ENCODE results near the gene KCNH1.
"Not testable (repeated sequence)": the region's sequence is repeated elsewhere in the genome, so short reads cannot be mapped to it uniquely, and the experiment has no call there.

The KCNH1 gene

GRCh38 chr1:210978316-210978973 is 155.5 kb downstream of the KCNH1 start:
- Histone ChIP-seq H3K27me3 (ENCODE audit: control insufficient read depth, insufficient read depth, low read length) (no peaks in the 10 kb centered on the region), H3K4me3 (ENCODE audit: low read length) (no peak overlapping the region), H3K27ac (ENCODE audit: low read depth, low read length) (no peak overlapping the region), H3K4me1 (ENCODE audit: control insufficient read depth, insufficient read depth, low read length) (no peaks in the 10 kb centered on the region), H3K9ac (ENCODE audit: low read length) (no peak overlapping the region), H3K36me3 (ENCODE audit: control insufficient read depth, insufficient read depth, low read length) (no peaks in the 10 kb centered on the region)

DNA sequence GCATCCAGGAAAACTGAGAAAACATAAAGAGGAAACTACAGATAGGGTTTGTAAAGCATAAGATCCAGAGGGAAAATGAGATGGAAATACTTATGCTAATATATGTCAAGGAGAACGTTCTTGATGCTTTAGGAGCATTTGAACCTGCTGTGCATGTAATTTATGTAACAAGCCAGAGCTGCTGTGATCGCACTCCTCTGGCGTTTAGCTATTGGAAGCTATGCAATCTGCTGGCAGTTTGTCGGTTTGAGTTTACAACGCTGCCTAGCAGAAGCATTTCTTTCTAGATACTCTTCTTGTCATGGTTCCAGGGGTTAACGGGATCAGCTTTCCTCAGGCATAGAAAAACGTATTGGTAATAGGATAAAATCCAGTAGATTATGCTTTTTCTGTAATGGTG is 182.7 kb downstream of the KCNH1 start:
- Histone ChIP-seq H3K27ac (ENCODE audit: low read depth, low read length) (no peak overlapping the region), H3K36me3 (ENCODE audit: control insufficient read depth, insufficient read depth, low read length) (no peaks in the 10 kb centered on the region), H3K4me1 (ENCODE audit: control insufficient read depth, insufficient read depth, low read length) (no peaks in the 10 kb centered on the region), H3K9ac (ENCODE audit: low read length) (no peak overlapping the region), H3K27me3 (ENCODE audit: control insufficient read depth, insufficient read depth, low read length) (no peaks in the 10 kb centered on the region), H3K4me3 (ENCODE audit: low read length) (no peak overlapping the region)

- H3K36me3 ChIP-seq (ENCODE audit: control insufficient read depth, insufficient read depth, low read length); H3K9ac ChIP-seq (ENCODE audit: low read length); H3K27me3 ChIP-seq (ENCODE audit: control insufficient read depth, insufficient read depth, low read length); H3K4me3 ChIP-seq (ENCODE audit: low read length); H3K27ac ChIP-seq (ENCODE audit: low read depth, low read length); H3K4me1 ChIP-seq (ENCODE audit: control insufficient read depth, insufficient read depth, low read length): not testable (repeated sequence)
Observed at GRCh38 chr1:210949940-210950546, 183.9 kb downstream of the KCNH1 start.

- H3K27me3 ChIP-seq (ENCODE audit: control insufficient read depth, insufficient read depth, low read length), result no peaks in the 10 kb centered on the region
- no peak overlapping the region for H3K9ac ChIP-seq (ENCODE audit: low read length)
- H3K4me1 ChIP-seq (ENCODE audit: control insufficient read depth, insufficient read depth, low read length), result no peaks in the 10 kb centered on the region
- no peaks in the 10 kb centered on the region for H3K36me3 ChIP-seq (ENCODE audit: control insufficient read depth, insufficient read depth, low read length)
- H3K4me3 ChIP-seq (ENCODE audit: low read length), result no peak overlapping the region
- H3K27ac ChIP-seq (ENCODE audit: low read depth, low read length), result no peak overlapping the region
Observed at GRCh38 chr1:210949489-210949888, 184.5 kb downstream of the KCNH1 start.

GRCh38 chr1:210949039-210949438 is 184.9 kb downstream of the KCNH1 start:
- Histone ChIP-seq H3K4me3 (ENCODE audit: low read length) (no peak overlapping the region), H3K4me1 (ENCODE audit: control insufficient read depth, insufficient read depth, low read length) (no peaks in the 10 kb centered on the region), H3K36me3 (ENCODE audit: control insufficient read depth, insufficient read depth, low read length) (no peaks in the 10 kb centered on the region), H3K9ac (ENCODE audit: low read length) (no peak overlapping the region), H3K27me3 (ENCODE audit: control insufficient read depth, insufficient read depth, low read length) (no peaks in the 10 kb centered on the region), H3K27ac (ENCODE audit: low read depth, low read length) (no peak overlapping the region)

DNA sequence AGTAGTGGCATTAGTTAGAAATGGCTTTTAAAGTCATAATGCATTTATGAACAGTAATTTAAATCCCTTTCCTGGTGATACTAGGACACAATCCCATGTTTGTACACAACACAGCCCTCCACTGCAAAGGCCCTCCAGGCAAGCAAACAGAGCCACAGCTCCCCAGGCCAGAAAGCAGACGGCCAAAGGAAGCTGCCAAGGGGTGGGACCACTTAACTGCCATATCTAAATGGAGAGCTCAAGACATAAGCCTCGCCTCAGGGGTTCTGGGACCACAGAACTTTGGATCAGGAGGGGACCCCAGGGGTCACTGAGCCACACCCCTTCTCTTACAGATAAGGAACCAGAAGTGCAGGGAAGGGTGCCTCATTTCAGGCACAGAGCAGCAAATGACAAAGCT is 189.7 kb downstream of the KCNH1 start:
- H3K36me3 ChIP-seq (ENCODE audit: control insufficient read depth, insufficient read depth, low read length), result no peaks in the 10 kb centered on the region
- no peaks in the 10 kb centered on the region for H3K27me3 ChIP-seq (ENCODE audit: control insufficient read depth, insufficient read depth, low read length)
- H3K27ac ChIP-seq (ENCODE audit: low read depth, low read length), result no peak overlapping the region
- H3K9ac ChIP-seq (ENCODE audit: low read length), result no peak overlapping the region
- no peak overlapping the region for H3K4me3 ChIP-seq (ENCODE audit: low read length)
- no peaks in the 10 kb centered on the region for H3K4me1 ChIP-seq (ENCODE audit: control insufficient read depth, insufficient read depth, low read length)

DNA sequence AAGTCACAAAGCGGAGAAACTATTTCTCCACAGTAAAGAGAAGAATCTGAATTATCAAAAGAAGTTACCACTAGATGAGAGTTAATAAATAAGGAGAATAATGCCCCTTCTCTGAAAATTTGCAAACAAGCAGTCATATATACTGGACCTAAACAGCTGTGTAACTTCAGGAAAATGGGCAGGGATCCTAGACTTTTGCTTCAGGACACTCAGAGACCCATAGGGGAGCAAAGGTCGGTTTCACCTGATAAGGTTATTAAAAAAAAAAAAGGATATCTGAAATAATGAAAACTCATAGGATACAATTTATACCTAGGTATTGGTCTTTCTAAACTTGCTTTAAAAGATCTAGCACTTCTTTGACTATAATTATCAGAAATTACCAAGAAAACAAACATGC is 191.4 kb downstream of the KCNH1 start:
- H3K4me3 ChIP-seq (ENCODE audit: low read length), result no peak overlapping the region
- H3K36me3 ChIP-seq (ENCODE audit: control insufficient read depth, insufficient read depth, low read length), result no peaks in the 10 kb centered on the region
- H3K4me1 ChIP-seq (ENCODE audit: control insufficient read depth, insufficient read depth, low read length), result no peaks in the 10 kb centered on the region

DNA sequence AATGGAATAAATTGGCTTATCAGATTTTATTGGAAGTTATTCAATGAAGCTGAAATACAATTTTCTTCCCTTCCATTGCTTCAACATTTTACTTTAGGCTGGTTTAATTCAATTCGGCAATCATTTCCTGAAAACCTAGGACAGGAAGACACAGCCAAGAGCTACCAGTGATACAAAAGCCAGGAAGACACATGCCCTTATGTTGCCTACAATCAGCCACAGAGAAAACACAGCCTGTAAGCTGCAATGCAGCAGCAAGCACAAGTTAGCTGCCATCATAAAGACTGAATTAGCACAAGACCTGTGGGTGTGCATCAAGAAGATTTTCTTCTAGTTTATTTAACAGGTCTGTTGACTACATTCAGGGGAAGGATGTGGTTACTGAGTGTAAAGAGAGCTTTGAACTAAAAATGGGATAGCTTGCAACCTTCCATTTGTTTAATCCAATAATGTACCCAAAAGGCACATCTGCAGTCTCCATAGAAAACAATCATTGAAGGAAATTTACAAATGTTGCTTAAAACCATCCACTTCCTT is 193.8 kb downstream of the KCNH1 start:
- Histone ChIP-seq H3K4me1 (ENCODE audit: control insufficient read depth, insufficient read depth, low read length) (no peaks in the 10 kb centered on the region), H3K27me3 (ENCODE audit: control insufficient read depth, insufficient read depth, low read length) (no peaks in the 10 kb centered on the region), H3K9ac (ENCODE audit: low read length) (no peak overlapping the region), H3K4me3 (ENCODE audit: low read length) (no peak overlapping the region), H3K27ac (ENCODE audit: low read depth, low read length) (no peak overlapping the region), H3K36me3 (ENCODE audit: control insufficient read depth, insufficient read depth, low read length) (no peaks in the 10 kb centered on the region)

More for the DNA sequence above, 191.4 kb downstream of the KCNH1 start:
- Histone ChIP-seq H3K9ac (ENCODE audit: low read length) (no peak overlapping the region), H3K27ac (ENCODE audit: low read depth, low read length) (no peak overlapping the region), H3K27me3 (ENCODE audit: control insufficient read depth, insufficient read depth, low read length) (no peaks in the 10 kb centered on the region)

DNA sequence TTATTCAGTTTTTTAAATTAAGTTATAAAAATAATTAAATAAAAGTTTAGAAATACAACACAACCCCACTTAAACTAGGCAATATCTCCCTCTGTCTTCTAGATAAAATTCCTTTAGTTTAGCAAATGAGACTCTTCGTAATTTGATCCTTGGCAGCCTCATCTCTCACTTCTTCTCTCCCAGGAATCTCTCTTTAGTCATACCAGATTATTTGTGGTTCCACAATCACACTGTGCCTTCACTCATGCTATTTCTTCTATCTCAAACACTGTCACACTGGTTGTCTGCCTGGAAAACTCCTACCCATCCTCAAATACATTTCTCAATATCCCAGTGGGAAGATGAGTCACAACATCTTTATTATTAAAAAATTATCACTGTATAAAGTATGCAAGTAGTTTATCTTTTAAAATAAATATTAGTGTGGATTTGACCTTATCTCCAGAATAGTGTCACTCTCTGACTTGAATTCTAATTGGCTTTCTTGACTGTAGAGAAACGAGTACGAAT is 195.5 kb downstream of the KCNH1 start:
- H3K9ac ChIP-seq (ENCODE audit: low read length), result no peak overlapping the region

GRCh38 chr1:210937846-210938245 is 196.1 kb downstream of the KCNH1 start:
- Histone ChIP-seq H3K4me3 (ENCODE audit: low read length) (no peak overlapping the region), H3K9ac (ENCODE audit: low read length) (no peak overlapping the region), H3K36me3 (ENCODE audit: control insufficient read depth, insufficient read depth, low read length) (no peaks in the 10 kb centered on the region), H3K27ac (ENCODE audit: low read depth, low read length) (no peak overlapping the region), H3K4me1 (ENCODE audit: control insufficient read depth, insufficient read depth, low read length) (no peaks in the 10 kb centered on the region), H3K27me3 (ENCODE audit: control insufficient read depth, insufficient read depth, low read length) (no peaks in the 10 kb centered on the region)

More for the DNA sequence above, 195.5 kb downstream of the KCNH1 start:
- no peak overlapping the region for H3K27ac ChIP-seq (ENCODE audit: low read depth, low read length)
- no peaks in the 10 kb centered on the region for H3K4me1 ChIP-seq (ENCODE audit: control insufficient read depth, insufficient read depth, low read length)
- no peaks in the 10 kb centered on the region for H3K27me3 ChIP-seq (ENCODE audit: control insufficient read depth, insufficient read depth, low read length)
- H3K4me3 ChIP-seq (ENCODE audit: low read length), result no peak overlapping the region
- H3K36me3 ChIP-seq (ENCODE audit: control insufficient read depth, insufficient read depth, low read length), result no peaks in the 10 kb centered on the region

- Histone ChIP-seq H3K27ac (ENCODE audit: low read depth, low read length) (no peak overlapping the region), H3K36me3 (ENCODE audit: control insufficient read depth, insufficient read depth, low read length) (no peaks in the 10 kb centered on the region), H3K4me1 (ENCODE audit: control insufficient read depth, insufficient read depth, low read length) (no peaks in the 10 kb centered on the region), H3K4me3 (ENCODE audit: low read length) (no peak overlapping the region), H3K27me3 (ENCODE audit: control insufficient read depth, insufficient read depth, low read length) (no peaks in the 10 kb centered on the region), H3K9ac (ENCODE audit: low read length) (no peak overlapping the region)
Observed at GRCh38 chr1:210935905-210936304, 198.0 kb downstream of the KCNH1 start.

- Histone ChIP-seq H3K4me3 (ENCODE audit: low read length) (no peak overlapping the region), H3K27ac (ENCODE audit: low read depth, low read length) (no peak overlapping the region), H3K27me3 (ENCODE audit: control insufficient read depth, insufficient read depth, low read length) (no peaks in the 10 kb centered on the region), H3K9ac (ENCODE audit: low read length) (no peak overlapping the region), H3K4me1 (ENCODE audit: control insufficient read depth, insufficient read depth, low read length) (no peaks in the 10 kb centered on the region), H3K36me3 (ENCODE audit: control insufficient read depth, insufficient read depth, low read length) (no peaks in the 10 kb centered on the region)
Observed at GRCh38 chr1:210932104-210932503, 201.8 kb downstream of the KCNH1 start.

GRCh38 chr1:210922666-210923065 is 211.3 kb downstream of the KCNH1 start:
- no peak overlapping the region for H3K27ac ChIP-seq (ENCODE audit: low read depth, low read length)
- no peaks in the 10 kb centered on the region for H3K4me1 ChIP-seq (ENCODE audit: control insufficient read depth, insufficient read depth, low read length)
- H3K4me3 ChIP-seq (ENCODE audit: low read length), result no peak overlapping the region
- no peak overlapping the region for H3K9ac ChIP-seq (ENCODE audit: low read length)
- H3K27me3 ChIP-seq (ENCODE audit: control insufficient read depth, insufficient read depth, low read length), result no peaks in the 10 kb centered on the region
- H3K36me3 ChIP-seq (ENCODE audit: control insufficient read depth, insufficient read depth, low read length), result no peaks in the 10 kb centered on the region
